Naive B cell (primary cell): ENCODE data around the gene PRRG3. TPM values are rescaled to one million over a fixed set of nuclear protein-coding genes. Genes with fewer than 3 reads are reported as not detected.
"Not testable (repeated sequence)": the region's sequence is repeated elsewhere in the genome, so short reads cannot be mapped to it uniquely, and the experiment has no call there.

Experiments
- ATAC-seq, 2 donors: fragments of 150-1000 bp; cut with Tn5 transposase; 2 replicates each; pipeline ENCODE4 v1.10.0; 2021; ENCODE audit warnings: low read depth in 2 of 2, mild to moderate bottlenecking in 2 of 2, moderate library complexity in 2 of 2
- DNase-seq: peaks from one replicate; pipeline ENCODE4 v3.0.0; 2022
- H3K27ac Mint-ChIP-seq, 6 donors: one replicate each; pipeline ENCODE4 v1.8.0; 2020 to 2022; ENCODE audit warnings: mild to moderate bottlenecking in 6 of 6, mixed read lengths in 6 of 6, moderate library complexity in 5 of 6, inconsistent platforms in 2 of 6
- H3K27me3 Mint-ChIP-seq, 3 donors: one replicate each; pipeline ENCODE4 v1.8.0; 2021 to 2022; ENCODE audit warnings: mixed read lengths in 3 of 3, mild to moderate bottlenecking in 1 of 3
- H3K36me3 Mint-ChIP-seq, 2 donors: one replicate each; pipeline ENCODE4 v1.8.0; 2020 to 2022; ENCODE audit warnings: mixed read lengths in 2 of 2, inconsistent platforms in 1 of 2, mild to moderate bottlenecking in 1 of 2
- H3K4me1 Mint-ChIP-seq, 3 donors: one replicate each; pipeline ENCODE4 v1.8.0; 2020 to 2022; ENCODE audit warnings: mixed read lengths in 3 of 3, inconsistent platforms in 1 of 3, mild to moderate bottlenecking in 1 of 3, moderate library complexity in 1 of 3
- H3K4me3 Mint-ChIP-seq, 8 donors: one replicate each; pipeline ENCODE4 v1.8.0; 2020 to 2022; ENCODE audit warnings: mild to moderate bottlenecking in 8 of 8, mixed read lengths in 8 of 8, moderate library complexity in 8 of 8, inconsistent platforms in 2 of 8
- H3K9me3 Mint-ChIP-seq, 7 donors: one replicate each; pipeline ENCODE4 v1.8.0; 2020 to 2022; ENCODE audit warnings: mixed read lengths in 7 of 7, mild to moderate bottlenecking in 5 of 7, inconsistent platforms in 2 of 7, moderate library complexity in 1 of 7
- polyA plus RNA-seq, 6 donors: library from polyadenylated mRNA; unstranded; fragments of 300-500 nt; fragmentation: Illumina TruSeq; gene quantifications; one replicate each; pipeline ENCODE4 v1.2.3, GENCODE V29; 2021; ENCODE audit warnings: low read depth in 6 of 6

PRRG3 gene
- polyA plus RNA-seq = not detected

DNA sequence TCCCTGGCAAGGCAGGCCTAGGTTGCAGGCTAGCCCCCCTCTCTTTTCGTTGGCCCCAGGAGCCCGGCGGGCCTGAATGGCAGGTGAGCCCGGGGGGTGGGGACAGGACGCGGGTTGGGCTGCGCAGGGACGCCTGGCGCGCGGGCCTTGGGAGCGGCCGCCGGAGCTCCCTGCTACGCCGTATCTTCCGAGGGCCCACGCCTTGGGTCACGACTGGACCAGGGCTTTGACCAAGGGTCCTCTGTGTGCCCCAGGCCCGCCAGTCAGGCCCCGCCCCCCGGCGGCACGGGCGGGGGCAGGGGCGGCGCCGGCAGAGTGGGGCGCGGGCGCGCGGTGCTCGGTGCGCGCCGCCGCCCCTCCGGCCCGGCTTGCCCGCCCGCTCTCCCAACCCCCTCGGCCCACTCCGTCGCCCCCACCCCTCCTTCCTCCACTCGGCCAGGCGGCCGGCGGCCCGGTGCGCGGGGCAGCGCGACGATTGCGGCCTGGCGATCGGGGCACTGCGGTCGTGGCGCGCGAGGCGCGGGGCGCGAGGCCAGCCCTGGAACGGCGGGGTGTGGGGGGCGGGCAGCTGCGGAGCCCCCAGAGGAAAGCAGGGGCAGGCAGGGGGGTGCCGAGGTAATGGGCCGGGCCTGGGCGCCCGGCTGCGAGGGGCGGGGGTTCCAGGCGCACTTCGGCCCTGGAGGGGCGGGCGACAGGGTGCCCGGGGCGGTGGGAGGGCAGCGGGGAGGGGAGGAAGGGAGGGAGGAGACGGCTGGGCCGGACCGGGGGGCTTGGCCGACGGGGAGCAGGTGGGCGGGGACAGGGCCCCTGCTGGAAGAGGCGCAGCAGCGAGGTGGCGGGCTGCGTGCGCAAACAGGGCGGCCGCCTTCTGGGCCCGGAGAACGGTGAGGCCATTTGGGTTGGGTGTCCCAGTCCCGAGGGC, at the start of gene PRRG3:
TSS of gene PRRG3 (plus strand) at position 798 of the 922 bp plus-strand sequence. CDS start 3,357 bp downstream, outside the sequence.
- DNase-seq (no peak), ATAC-seq (no peak)
- H3K27me3 Mint-ChIP-seq = peaks cover 20 to 24% (median 22%) of the 10 kb centered on the region in 3 donors
- peak within 1 kb of the TSS in 1 of 8 donors; percentile 38 for H3K4me3 Mint-ChIP-seq
- H3K9me3 Mint-ChIP-seq = peaks cover 0 to 3% (median 0%) of the 10 kb centered on the region in 7 donors
- H3K36me3 Mint-ChIP-seq = no peaks in the 10 kb centered on the region
- H3K27ac Mint-ChIP-seq = peak within 1 kb of the TSS in 2 of 6 donors; percentile 42 to 49
- no peaks in the 10 kb centered on the region for H3K4me1 Mint-ChIP-seq

GRCh38 chrX:151675121-151675746, 20.0 kb upstream of the PRRG3 start:
- no peak for ATAC-seq
- peak overlapping the region in 1 of 8 donors; percentile 52 for H3K4me3 Mint-ChIP-seq
- H3K27ac Mint-ChIP-seq = no peak overlapping the region
- H3K9me3 Mint-ChIP-seq = peaks cover 0 to 5% (median 0%) of the 10 kb centered on the region in 7 donors
- H3K27me3 Mint-ChIP-seq = peaks cover 4 to 8% (median 6%) of the 10 kb centered on the region in 3 donors
- no peak for DNase-seq
- no peaks in the 10 kb centered on the region for H3K36me3 Mint-ChIP-seq
- H3K4me1 Mint-ChIP-seq = no peaks in the 10 kb centered on the region

- no peak for ATAC-seq
- H3K27me3 Mint-ChIP-seq = peaks cover 4 to 10% (median 8%) of the 10 kb centered on the region in 3 donors
- H3K36me3 Mint-ChIP-seq = no peaks in the 10 kb centered on the region
- H3K4me1 Mint-ChIP-seq = no peaks in the 10 kb centered on the region
- no peak overlapping the region for H3K27ac Mint-ChIP-seq
- H3K4me3 Mint-ChIP-seq = no peak overlapping the region
- no peak for DNase-seq
- H3K9me3 Mint-ChIP-seq = peaks cover 0 to 5% (median 0%) of the 10 kb centered on the region in 7 donors
These were observed 19.1 kb upstream of the PRRG3 start for GRCh38 chrX:151676196-151676595.

- H3K27ac Mint-ChIP-seq = no peak overlapping the region
- H3K36me3 Mint-ChIP-seq = no peaks in the 10 kb centered on the region
- no peaks in the 10 kb centered on the region for H3K4me1 Mint-ChIP-seq
- H3K27me3 Mint-ChIP-seq = peaks cover 0 to 26% (median 26%) of the 10 kb centered on the region in 3 donors
- no peak for DNase-seq
- no peak overlapping the region for H3K4me3 Mint-ChIP-seq
- ATAC-seq = no peak
- peaks cover 0 to 2% (median 0%) of the 10 kb centered on the region in 7 donors for H3K9me3 Mint-ChIP-seq
These were observed 15.4 kb upstream of the PRRG3 start for GRCh38 chrX:151679798-151680402.

GRCh38 chrX:151680805-151681204, 14.5 kb upstream of the PRRG3 start:
- Mint-ChIP-seq H3K4me3 (no peak overlapping the region), H3K27me3 (peaks cover 0 to 26% (median 26%) of the 10 kb centered on the region in 3 donors), H3K4me1 (no peaks in the 10 kb centered on the region), H3K27ac (no peak overlapping the region), H3K9me3 (peaks cover 0 to 2% (median 0%) of the 10 kb centered on the region in 7 donors), H3K36me3 (no peaks in the 10 kb centered on the region)
- ATAC-seq = no peak
- peak; percentile 5 for DNase-seq

DNA sequence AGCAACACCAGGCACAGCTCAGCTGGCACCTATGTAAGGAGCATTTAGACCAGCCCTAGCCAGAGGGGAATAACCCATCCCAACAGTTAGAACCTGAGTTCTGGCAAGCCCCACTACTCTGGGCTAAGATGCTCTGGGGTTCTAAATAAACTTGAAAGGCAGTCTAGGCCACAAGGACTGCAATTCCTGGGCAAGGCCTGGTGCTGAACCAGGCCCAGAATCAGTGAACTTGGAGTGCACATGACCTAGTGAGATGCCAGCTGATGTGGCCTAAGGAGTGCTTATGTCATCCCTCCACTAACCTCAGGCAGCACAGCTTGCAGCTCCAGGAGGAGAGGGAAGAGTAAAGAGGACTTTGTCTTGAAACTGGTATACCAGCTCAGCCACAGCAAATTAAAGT, 7.6 kb upstream of the PRRG3 start:
- no peak for DNase-seq
- Mint-ChIP-seq H3K9me3 (no peaks in the 10 kb centered on the region), H3K36me3 (no peaks in the 10 kb centered on the region), H3K4me1 (no peaks in the 10 kb centered on the region), H3K4me3 (no peak overlapping the region), H3K27me3 (peaks cover 0 to 10% (median 10%) of the 10 kb centered on the region in 3 donors), H3K27ac (no peak overlapping the region)
- ATAC-seq = no peak

- Mint-ChIP-seq H3K27ac (no peak overlapping the region), H3K36me3 (no peaks in the 10 kb centered on the region), H3K4me1 (no peaks in the 10 kb centered on the region), H3K27me3 (peaks cover 7 to 9% (median 8%) of the 10 kb centered on the region in 3 donors), H3K9me3 (peaks cover 0 to 2% (median 0%) of the 10 kb centered on the region in 7 donors), H3K4me3 (no peak overlapping the region)
- no peak for ATAC-seq
- no peak for DNase-seq
These were observed 6.6 kb upstream of the PRRG3 start for GRCh38 chrX:151688695-151689094.

DNA sequence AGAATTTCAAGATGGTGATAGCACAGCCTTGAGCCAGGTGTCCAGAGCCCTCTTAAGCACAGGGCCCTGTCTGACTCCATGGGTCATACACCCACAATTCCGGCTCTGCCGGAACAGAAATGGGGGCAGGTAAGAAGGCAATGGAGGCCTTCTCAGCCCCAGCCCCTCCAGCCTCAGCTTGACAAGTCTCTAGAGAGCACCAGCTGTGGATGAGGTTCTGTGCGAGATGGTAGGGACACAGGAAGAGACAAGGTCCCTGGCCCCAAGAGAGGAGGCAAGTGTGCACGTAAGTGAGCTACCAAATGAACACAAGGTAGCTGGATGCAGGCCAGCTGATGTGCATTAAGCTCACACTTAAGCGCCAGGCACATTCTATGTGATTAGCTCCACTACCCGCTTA, 2.4 kb upstream of the PRRG3 start:
- H3K4me1 Mint-ChIP-seq = no peaks in the 10 kb centered on the region
- DNase-seq (no peak), ATAC-seq (no peak)
- no peak overlapping the region for H3K4me3 Mint-ChIP-seq
- peaks cover 20 to 24% (median 20%) of the 10 kb centered on the region in 3 donors for H3K27me3 Mint-ChIP-seq
- no peaks in the 10 kb centered on the region for H3K36me3 Mint-ChIP-seq
- peaks cover 0 to 2% (median 0%) of the 10 kb centered on the region in 7 donors for H3K9me3 Mint-ChIP-seq
- no peak overlapping the region for H3K27ac Mint-ChIP-seq

DNA sequence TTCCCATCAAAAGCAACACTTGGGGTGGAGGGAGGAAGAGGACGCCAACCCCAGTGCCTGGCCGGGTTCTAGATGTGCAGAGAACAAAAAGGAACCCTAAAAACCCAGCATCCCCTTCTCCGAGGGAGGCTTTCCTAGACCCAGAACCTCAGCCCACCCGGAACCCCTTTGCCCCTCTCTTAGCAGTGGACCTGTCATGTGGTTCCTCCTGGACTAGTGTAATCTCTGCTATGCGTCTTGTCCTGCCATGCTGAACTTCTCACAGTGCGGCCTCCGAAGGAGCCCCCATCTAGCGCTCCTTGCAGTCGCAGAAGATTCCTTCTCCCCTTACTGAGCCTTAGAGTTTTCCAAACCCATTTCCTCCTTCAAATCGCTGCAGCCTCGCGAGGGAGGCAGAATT, 1.1 kb upstream of the PRRG3 start:
- no peak overlapping the region for H3K27ac Mint-ChIP-seq
- no peak for DNase-seq
- H3K4me1 Mint-ChIP-seq = no peaks in the 10 kb centered on the region
- no peak overlapping the region for H3K4me3 Mint-ChIP-seq
- peaks cover 20 to 24% (median 22%) of the 10 kb centered on the region in 3 donors for H3K27me3 Mint-ChIP-seq
- no peaks in the 10 kb centered on the region for H3K36me3 Mint-ChIP-seq
- peaks cover 0 to 2% (median 0%) of the 10 kb centered on the region in 7 donors for H3K9me3 Mint-ChIP-seq
- no peak for ATAC-seq

DNA sequence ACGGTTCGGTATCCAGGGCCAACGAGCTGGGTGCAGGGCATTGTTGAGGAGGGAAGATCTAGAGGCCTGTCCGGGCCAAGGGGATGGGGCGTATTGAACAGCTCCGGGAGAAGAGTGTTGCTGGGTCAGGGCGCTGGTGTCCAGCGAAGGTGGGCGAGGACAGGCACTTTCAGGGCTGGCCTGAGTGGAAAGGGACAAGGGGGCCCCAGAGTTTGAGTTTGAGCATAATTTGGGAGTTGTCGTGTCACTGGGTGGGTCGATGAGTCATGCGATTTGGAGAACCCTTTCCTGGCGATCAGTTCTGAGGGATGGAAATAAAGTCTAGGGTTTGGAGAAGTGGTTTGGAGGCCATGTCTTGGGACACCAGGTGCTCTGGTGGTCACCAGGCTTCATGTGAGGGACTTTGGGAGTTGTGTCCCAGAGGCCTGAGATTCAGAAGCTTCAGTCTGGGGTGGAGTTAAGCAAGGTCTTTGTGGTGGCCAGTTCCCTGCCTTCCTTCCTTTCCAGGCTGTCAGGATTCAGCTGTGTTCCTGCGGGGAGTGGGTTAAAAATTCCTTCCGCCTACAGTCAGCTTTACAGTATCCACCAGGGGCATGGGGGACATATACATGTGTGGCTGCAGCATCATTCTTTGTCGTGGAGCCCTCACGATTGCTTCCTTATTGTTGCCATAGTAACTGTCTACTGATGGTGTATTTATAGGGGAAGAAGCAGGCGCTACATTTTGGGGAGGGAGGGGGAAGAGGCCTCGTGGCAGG, 504 bp downstream of the PRRG3 start:
- H3K36me3 Mint-ChIP-seq = no peaks in the 10 kb centered on the region
- H3K4me3 Mint-ChIP-seq = peak overlapping the region in 1 of 8 donors; percentile 38
- ATAC-seq (no peak), DNase-seq (no peak)
- H3K27me3 Mint-ChIP-seq = peaks cover 20 to 24% (median 22%) of the 10 kb centered on the region in 3 donors
- H3K9me3 Mint-ChIP-seq = peaks cover 0 to 3% (median 0%) of the 10 kb centered on the region in 7 donors
- peak overlapping the region in 2 of 6 donors; percentile 42 to 49 for H3K27ac Mint-ChIP-seq
- H3K4me1 Mint-ChIP-seq = no peaks in the 10 kb centered on the region

DNA sequence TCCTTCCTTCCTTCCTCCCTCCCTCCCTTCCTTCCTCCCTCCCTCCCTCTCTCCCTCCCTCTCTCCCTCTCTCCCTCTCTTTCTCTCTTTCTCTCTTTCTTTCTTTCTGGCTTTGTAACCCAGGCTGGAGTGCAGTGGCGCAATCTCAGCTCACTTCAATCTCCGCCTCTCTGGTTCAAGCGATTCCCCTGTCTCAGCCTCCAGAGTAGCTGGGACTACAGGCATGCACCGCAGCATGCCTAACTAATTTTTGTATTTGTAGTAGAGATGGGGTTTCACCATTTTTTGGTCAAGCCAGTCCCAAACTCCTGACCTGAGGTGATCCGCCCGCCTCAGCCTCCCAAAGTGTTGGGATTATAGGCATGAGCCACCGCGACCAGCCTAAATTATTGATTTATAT, 1.8 kb downstream of the PRRG3 start:
- H3K36me3 Mint-ChIP-seq, DNase-seq, ATAC-seq, H3K27ac Mint-ChIP-seq, H3K4me1 Mint-ChIP-seq, H3K9me3 Mint-ChIP-seq: not testable (repeated sequence)
- Mint-ChIP-seq H3K27me3 (peaks cover 20 to 24% (median 22%) of the 10 kb centered on the region in 3 donors), H3K4me3 (peak overlapping the region in 1 of 8 donors; percentile 45)

DNA sequence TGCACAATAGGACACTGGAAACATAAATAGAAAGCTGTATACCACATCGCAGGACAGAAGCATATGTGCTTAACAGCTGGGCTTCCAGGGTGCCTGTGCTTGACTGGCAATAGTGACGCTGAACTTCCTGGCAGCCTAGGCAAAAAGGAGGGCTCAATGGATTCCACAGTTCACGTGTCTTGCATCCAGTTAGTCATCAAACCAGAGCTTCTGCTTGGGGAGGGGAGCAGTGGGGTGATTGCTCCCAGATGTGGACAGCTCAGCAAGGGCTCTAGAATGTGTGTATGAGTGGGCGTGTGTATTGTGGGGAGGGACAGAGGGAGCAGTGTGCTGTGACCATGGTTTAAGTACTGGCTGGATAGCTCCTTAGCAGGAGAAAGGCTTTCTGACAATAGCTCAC, 2.3 kb downstream of the PRRG3 start:
- no peaks in the 10 kb centered on the region for H3K4me1 Mint-ChIP-seq
- H3K4me3 Mint-ChIP-seq = no peak overlapping the region
- ATAC-seq (no peak), DNase-seq (no peak)
- H3K27me3 Mint-ChIP-seq = peaks cover 20 to 24% (median 22%) of the 10 kb centered on the region in 3 donors
- no peak overlapping the region for H3K27ac Mint-ChIP-seq
- H3K36me3 Mint-ChIP-seq = no peaks in the 10 kb centered on the region
- H3K9me3 Mint-ChIP-seq = peaks cover 0 to 3% (median 0%) of the 10 kb centered on the region in 7 donors

- Mint-ChIP-seq H3K9me3 (peaks cover 0 to 2% (median 0%) of the 10 kb centered on the region in 7 donors), H3K4me1 (no peaks in the 10 kb centered on the region), H3K27me3 (peaks cover 15 to 19% (median 15%) of the 10 kb centered on the region in 3 donors), H3K27ac (no peak overlapping the region), H3K4me3 (no peak overlapping the region), H3K36me3 (no peaks in the 10 kb centered on the region)
- no peak for DNase-seq
- ATAC-seq = no peak
These were observed 3.2 kb downstream of the PRRG3 start for GRCh38 chrX:151698485-151698884.
